H9 (cell line): ENCODE results near the gene WDR38. TPM values are rescaled to one million over a fixed set of nuclear protein-coding genes. Genes with fewer than 3 reads are reported as not detected.

ENCODE experiments used
- DNase-seq: peaks from one replicate; pipeline ENCODE4 v3.0.0-alpha.2; 2017
- H2AFZ ChIP-seq: one replicate; pipeline ENCODE4 v1.6.1; 2013; ENCODE audit warnings: mild to moderate bottlenecking, low read length, control low read depth, moderate library complexity
- H2AK5ac ChIP-seq: 2 replicates; pipeline ENCODE4 v1.6.1; 2013; ENCODE audit warnings: low read length, control low read depth, mixed read lengths; ENCODE audit not compliant: insufficient read length
- H2BK120ac ChIP-seq: one replicate; pipeline ENCODE4 v1.6.1; 2013; ENCODE audit warnings: low read depth, mild to moderate bottlenecking, low read length, control low read depth, inconsistent platforms; ENCODE audit not compliant: poor library complexity, severe bottlenecking
- H2BK12ac ChIP-seq: 2 replicates; pipeline ENCODE4 v1.6.1; 2013; ENCODE audit warnings: low read length, control low read depth, mixed read lengths, low read depth; ENCODE audit not compliant: insufficient read length
- H2BK15ac ChIP-seq: 2 replicates; pipeline ENCODE4 v1.6.1; 2013; ENCODE audit warnings: low read depth, low read length, control low read depth
- H2BK20ac ChIP-seq: one replicate; pipeline ENCODE4 v1.6.1; 2013; ENCODE audit warnings: low read depth, mild to moderate bottlenecking, low read length, control low read depth, inconsistent platforms; ENCODE audit not compliant: poor library complexity, severe bottlenecking
- H2BK5ac ChIP-seq: 2 replicates; pipeline ENCODE4 v1.6.1; 2013; ENCODE audit warnings: low read length, control low read depth, mixed read lengths; ENCODE audit not compliant: insufficient read length
- H3K14ac ChIP-seq: 2 replicates; pipeline ENCODE4 v1.6.1; 2013; ENCODE audit warnings: low read length, control low read depth; ENCODE audit not compliant: insufficient read depth
- H3K18ac ChIP-seq: 2 replicates; pipeline ENCODE4 v1.6.1; 2013; ENCODE audit warnings: low read depth, mild to moderate bottlenecking, mixed read lengths, low read length, control low read depth; ENCODE audit not compliant: insufficient read length
- H3K23ac ChIP-seq: 2 replicates; pipeline ENCODE4 v1.6.1; 2013; ENCODE audit warnings: low read length, control low read depth, mixed read lengths, low read depth; ENCODE audit not compliant: insufficient read length
- H3K23me2 ChIP-seq: 2 replicates; pipeline ENCODE4 v1.6.1; 2013; ENCODE audit warnings: low read depth, mild to moderate bottlenecking, mixed read lengths, low read length, control low read depth; ENCODE audit not compliant: insufficient read length, poor library complexity, severe bottlenecking
- H3K27ac ChIP-seq: 2 replicates; pipeline ENCODE4 v1.5.1; 2013; ENCODE audit warnings: low read length, control low read depth, mixed read lengths, low read depth; ENCODE audit not compliant: insufficient read length
- H3K27me3 ChIP-seq: 2 replicates; pipeline ENCODE4 v1.6.1; 2013; ENCODE audit warnings: low read length, control low read depth, inconsistent platforms; ENCODE audit not compliant: insufficient read depth
- H3K4ac ChIP-seq: 2 replicates; pipeline ENCODE4 v1.6.1; 2013; ENCODE audit warnings: low read depth, mild to moderate bottlenecking, control low read depth, inconsistent platforms, low read length, moderate library complexity
- H3K4me1 ChIP-seq: 2 replicates; pipeline ENCODE4 v1.6.1; 2013; ENCODE audit warnings: low read length, control low read depth, inconsistent platforms; ENCODE audit not compliant: insufficient read depth
- H3K4me2 ChIP-seq: 2 replicates; pipeline ENCODE4 v1.6.1; 2013; ENCODE audit warnings: low read length, control low read depth, mixed read lengths; ENCODE audit not compliant: insufficient read length, insufficient read depth
- H3K56ac ChIP-seq: 2 replicates; pipeline ENCODE4 v1.6.1; 2013; ENCODE audit warnings: low read depth, mild to moderate bottlenecking, mixed read lengths, low read length, control low read depth; ENCODE audit not compliant: insufficient read length
- H3K79me1 ChIP-seq: 2 replicates; pipeline ENCODE4 v1.6.1; 2013; ENCODE audit warnings: low read depth, mild to moderate bottlenecking, moderate library complexity, low read length, control low read depth, inconsistent platforms; ENCODE audit not compliant: insufficient read depth, poor library complexity, severe bottlenecking
- H3K79me2 ChIP-seq: 2 replicates; pipeline ENCODE4 v1.6.1; 2013; ENCODE audit warnings: low read length, control low read depth, inconsistent platforms; ENCODE audit not compliant: insufficient read depth
- H3K9ac ChIP-seq: 2 replicates; pipeline ENCODE4 v1.6.1; 2013; ENCODE audit warnings: low read length, control low read depth, mixed read lengths; ENCODE audit not compliant: insufficient read length; ENCODE audit errors: extremely low read depth
- H3K9me3 ChIP-seq: one replicate; pipeline ENCODE4 v1.6.1; 2013; ENCODE audit warnings: low read depth, low read length, inconsistent platforms; ENCODE audit not compliant: control insufficient read depth
- H3T11ph ChIP-seq: one replicate; pipeline ENCODE4 v1.6.1; 2013; ENCODE audit warnings: mild to moderate bottlenecking, low read length, control low read depth, inconsistent platforms
- H4K20me1 ChIP-seq: one replicate; pipeline ENCODE4 v1.6.1; 2013; ENCODE audit not compliant: control insufficient read depth, insufficient read length, insufficient read depth
- H4K5ac ChIP-seq: 2 replicates; pipeline ENCODE4 v1.6.1; 2013; ENCODE audit warnings: low read depth, mild to moderate bottlenecking, mixed read lengths, low read length, control low read depth; ENCODE audit not compliant: insufficient read length
- H4K8ac ChIP-seq: replicated peaks from 2 replicates; pipeline ENCODE4 v1.6.1; 2013; ENCODE audit warnings: low read length, control low read depth, mixed read lengths, low read depth; ENCODE audit not compliant: insufficient read length
- H4K91ac ChIP-seq: 2 replicates; pipeline ENCODE4 v1.6.1; 2013; ENCODE audit warnings: low read depth, mild to moderate bottlenecking, moderate library complexity, mixed read lengths, low read length, control low read depth; ENCODE audit not compliant: insufficient read length
- H3K27ac Mint-ChIP-seq, 3 experiments: 2 replicates in 2 of 3; 3 replicates in 1 of 3; pipeline ENCODE4 v1.8.0; 2020 to 2021; ENCODE audit warnings: mixed read lengths in 3 of 3, mild to moderate bottlenecking in 1 of 3, moderate library complexity in 1 of 3
- H3K27me3 Mint-ChIP-seq: 2 replicates; pipeline ENCODE4 v1.8.0; 2021; ENCODE audit warnings: low read depth, mild to moderate bottlenecking, moderate library complexity, mixed read lengths
- H3K36me3 Mint-ChIP-seq, 3 experiments: 2 replicates in 2 of 3; 3 replicates in 1 of 3; pipeline ENCODE4 v1.8.0; 2020 to 2021; ENCODE audit warnings: low read depth in 3 of 3, mixed read lengths in 3 of 3; ENCODE audit not compliant: insufficient read depth in 1 of 3
- H3K4me1 Mint-ChIP-seq, 2 experiments: 2 replicates each; pipeline ENCODE4 v1.8.0; 2020; ENCODE audit warnings: mixed read lengths in 2 of 2
- H3K4me3 Mint-ChIP-seq, 2 experiments: 2 replicates in 1 of 2; 3 replicates in 1 of 2; pipeline ENCODE4 v1.8.0; 2020 to 2021; ENCODE audit warnings: mild to moderate bottlenecking in 2 of 2, mixed read lengths in 2 of 2, moderate library complexity in 1 of 2
- H3K9me3 Mint-ChIP-seq, 2 experiments: 2 replicates in 1 of 2; 3 replicates in 1 of 2; pipeline ENCODE4 v1.8.0; 2020; ENCODE audit warnings: mild to moderate bottlenecking in 2 of 2, mixed read lengths in 2 of 2, moderate library complexity in 1 of 2
- CTCF ChIP-seq: fragments of 200-600 bp; sonication (generic); conservative IDR thresholded peaks from 3 replicates; pipeline ENCODE4 v1.8.0; 2021; ENCODE audit warnings: antibody characterized with exemption, mild to moderate bottlenecking
- WGBS: extraction: QIAGEN DNeasy Blood & Tissue Kit; methylation state at CpG from one replicate; pipeline ENCODE4 v1.1.7; 2013; ENCODE audit warnings: missing lambda C conversion rate, low lambda C conversion rate, mixed read lengths; ENCODE audit not compliant: insufficient read length; ENCODE audit errors: extremely low coverage; 5-methylcytosine and 5-hydroxymethylcytosine counted together
- total RNA-seq: library from RNA; stranded (reverse); gene quantifications from 2 replicates; pipeline ENCODE4 v1.2.1, GENCODE V29; 2021

The WDR38 gene
- total RNA-seq, 1 experiment from 2014 or later = not detected

- Histone ChIP-seq H3T11ph (no peak overlapping the region), H2BK5ac (no peak overlapping the region), H3K79me1 (peaks cover 9% of the 10 kb centered on the region), H3K18ac (no peak overlapping the region), H4K20me1 (no peaks in the 10 kb centered on the region), H3K9me3 (no peaks in the 10 kb centered on the region), H3K56ac (no peak overlapping the region), H3K23ac (no peak overlapping the region), H4K91ac (no peak overlapping the region), H3K14ac (no peak overlapping the region), H2BK20ac (no peak overlapping the region), H3K27ac (no peak overlapping the region), H4K8ac (no peak overlapping the region), H2AK5ac (no peak overlapping the region), H2BK12ac (no peak overlapping the region), H3K4ac (no peak overlapping the region), H2BK15ac (no peak overlapping the region), H2AFZ (no peak overlapping the region), H3K9ac (peak overlapping the region; percentile 88), H3K79me2 (peaks cover 27% of the 10 kb centered on the region; the same call in 1 of the 2 replicates), H3K4me1 (peaks cover 6% of the 10 kb centered on the region), H3K23me2 (peaks cover 8% of the 10 kb centered on the region), H2BK120ac (no peak overlapping the region), H3K27me3 (no peaks in the 10 kb centered on the region), H3K4me2 (peak overlapping the region; percentile 93), H4K5ac (no peak overlapping the region)
- Mint-ChIP-seq H3K4me3 (peak overlapping the region; percentile 87 to 95), H3K4me1 (peaks cover 36 to 44% of the 10 kb centered on the region in 2 experiments), H3K9me3 (no peaks in the 10 kb centered on the region; a peak in 1 of 5 replicates), H3K27ac (0 out of 7 replicates have a peak overlapping the region, but pooled peaks of 1 of the 3 experiments have one; percentile 39), H3K27me3 (no peaks in the 10 kb centered on the region), H3K36me3 (peaks cover 26 to 47% (median 37%) of the 10 kb centered on the region in 3 experiments)
- DNase-seq = no peak
- WGBS = no CpG with 5 or more reads among the region's 6 CpGs
- no peak for TF ChIP-seq CTCF
Measured at GRCh38 chr9:124870723-124871122, 17.5 kb downstream of the WDR38 start.
